EH (cell line): Measurements from ENCODE around the gene MPG.

ENCODE experiments used
- DNase-seq: peaks from one replicate; pipeline ENCODE4 v3.0.0-alpha.2; 2015; ENCODE audit warnings: low read depth

Gene MPG

DNA sequence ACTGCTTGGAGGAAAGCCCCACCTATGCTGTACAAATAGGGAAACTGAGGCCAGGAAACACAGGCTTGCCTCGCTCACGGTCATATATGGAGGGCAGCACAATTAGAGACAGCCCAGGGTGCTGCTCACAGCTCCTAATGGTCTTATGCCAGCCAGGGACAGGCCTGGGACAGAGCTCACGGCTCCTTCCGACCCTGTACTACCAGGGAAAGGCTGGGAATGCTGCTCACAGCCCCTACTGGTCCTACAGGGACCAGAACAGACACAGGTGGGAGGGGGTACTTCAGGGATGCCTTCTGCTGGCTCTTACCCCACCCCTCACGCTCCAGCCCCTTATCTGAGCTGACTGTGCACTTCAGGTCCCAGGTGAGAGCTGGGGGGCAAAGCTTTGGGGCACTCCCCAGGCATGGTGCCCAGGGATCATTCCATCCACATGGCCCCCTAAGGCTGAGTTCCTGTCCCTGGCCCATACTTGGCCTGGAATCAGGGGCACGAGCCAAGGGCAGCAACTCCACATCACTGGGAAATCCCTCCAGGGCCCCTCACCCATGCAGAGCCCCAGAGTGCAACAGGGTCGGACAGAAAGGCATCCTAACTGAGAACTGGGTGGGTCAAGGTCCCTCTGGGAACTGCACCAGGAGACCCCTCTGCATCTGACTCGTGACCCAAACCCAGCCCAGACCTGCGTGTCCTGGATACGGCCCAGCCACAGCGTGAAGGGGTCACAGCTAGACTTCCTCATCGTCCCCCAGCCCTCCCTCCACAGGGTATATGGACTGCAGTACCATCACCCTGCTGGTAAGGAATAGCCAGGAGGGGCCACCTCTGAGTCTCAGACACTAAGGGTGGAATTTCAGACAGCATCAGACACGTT lies 11.5 kb upstream of the MPG start:
- no peak for DNase-seq

DNA sequence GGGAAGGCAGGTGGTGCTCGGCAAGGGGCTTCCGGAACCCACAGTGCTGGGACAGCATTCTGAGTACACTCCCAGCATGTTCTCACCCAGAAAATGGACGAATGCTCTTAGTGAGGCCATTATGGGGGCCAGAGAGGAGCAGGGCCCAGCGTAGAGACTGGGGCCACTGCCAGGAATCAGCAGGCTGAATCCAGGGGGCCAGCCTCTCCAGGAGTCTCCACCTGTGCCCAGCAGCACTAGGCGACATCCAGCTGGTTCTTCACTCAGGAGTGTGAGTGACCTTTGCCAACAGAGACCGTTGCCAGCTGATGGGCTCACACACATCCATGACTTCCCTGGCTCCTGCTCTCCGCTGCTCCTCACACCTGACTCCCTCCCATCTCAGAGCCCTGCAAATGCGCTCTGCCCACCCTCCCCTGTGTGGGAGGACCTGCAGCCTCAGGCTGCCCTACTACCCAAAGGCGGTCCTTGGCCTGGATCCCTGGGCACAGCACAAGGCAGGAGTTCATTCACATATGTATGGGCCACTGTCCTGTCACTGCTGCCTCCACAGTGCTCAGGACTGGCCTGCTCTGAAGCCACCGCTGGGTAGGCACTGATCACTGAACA lies 10.7 kb upstream of the MPG start:
- no peak for DNase-seq

DNA sequence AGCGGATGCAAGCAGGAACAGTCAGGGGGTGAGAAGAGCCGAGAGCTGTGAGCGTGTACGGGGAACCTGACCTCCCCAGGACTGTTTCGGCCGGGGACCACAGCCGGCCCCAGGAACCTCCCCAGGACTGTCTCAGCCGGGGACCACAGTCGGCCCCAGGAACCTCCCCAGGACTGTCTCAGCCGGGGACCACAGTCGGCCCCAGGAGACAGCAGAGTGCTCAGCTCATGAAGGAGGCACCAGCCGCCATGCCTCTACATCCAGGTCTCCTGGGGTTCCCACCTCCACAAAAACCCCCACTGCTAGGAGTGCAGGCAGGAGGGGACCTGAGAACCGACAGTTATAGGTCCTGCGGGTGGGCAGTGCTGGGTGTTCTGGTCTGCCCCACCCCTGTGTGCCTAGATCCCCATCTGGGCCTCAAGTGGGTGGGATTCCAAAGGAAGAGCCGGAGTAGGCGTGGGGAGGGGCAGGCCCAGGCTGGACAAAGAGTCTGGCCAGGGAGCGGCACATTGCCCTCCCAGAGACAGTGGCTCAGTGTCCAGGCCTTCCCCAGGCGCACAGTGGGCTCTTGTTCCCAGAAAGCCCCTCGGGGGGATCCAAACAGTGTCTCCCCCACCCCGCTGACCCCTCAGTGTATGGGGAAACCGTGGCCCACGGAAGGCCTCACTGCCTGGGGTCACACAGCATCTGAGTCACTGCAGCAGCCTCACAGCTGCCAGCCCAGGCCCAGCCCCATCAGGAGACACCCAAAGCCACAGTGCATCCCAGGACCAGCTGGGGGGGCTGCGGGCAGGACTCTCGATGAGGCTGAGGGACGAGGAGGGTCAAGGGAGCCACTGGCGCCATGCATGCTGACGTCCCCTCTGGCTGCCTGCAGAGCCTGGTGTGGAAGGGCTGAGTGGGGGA lies 9.9 kb upstream of the MPG start:
- DNase-seq: peak; percentile 76

DNA sequence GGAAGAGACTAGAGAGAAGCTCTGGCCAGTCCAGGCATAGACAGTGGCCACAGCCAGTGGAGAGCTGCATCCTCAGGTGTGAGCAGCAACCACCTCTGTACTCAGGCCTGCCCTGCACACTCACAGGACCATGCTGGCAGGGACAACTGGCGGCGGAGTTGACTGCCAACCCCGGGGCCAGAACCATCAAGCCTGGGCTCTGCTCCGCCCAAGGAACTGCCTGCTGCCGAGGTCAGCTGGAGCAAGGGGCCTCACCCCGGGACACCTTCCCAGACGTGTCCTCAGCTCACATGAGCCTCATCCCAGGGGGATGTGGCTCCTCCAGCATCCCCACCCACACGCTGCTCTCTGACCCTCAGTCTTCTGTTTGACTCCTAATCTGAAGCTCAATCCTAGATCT lies 8.8 kb upstream of the MPG start:
- DNase-seq: no peak

DNA sequence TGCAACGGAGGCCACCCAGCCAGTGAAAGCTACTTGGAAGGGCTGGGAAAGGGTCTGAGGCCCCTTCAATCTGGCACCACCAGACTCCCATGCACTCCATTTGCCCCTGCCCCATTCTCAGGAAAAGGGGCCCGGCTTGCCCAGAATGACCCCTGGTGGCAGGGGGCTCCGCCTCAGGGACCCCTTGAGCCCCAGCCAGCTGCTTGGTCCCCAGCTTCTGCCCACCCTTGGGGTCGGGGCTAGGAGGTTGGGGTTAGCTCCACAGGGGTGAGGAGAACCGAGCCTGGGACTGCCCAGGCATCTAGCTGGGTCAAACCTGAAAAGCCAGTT lies 6.8 kb upstream of the MPG start:
- no peak for DNase-seq

DNA sequence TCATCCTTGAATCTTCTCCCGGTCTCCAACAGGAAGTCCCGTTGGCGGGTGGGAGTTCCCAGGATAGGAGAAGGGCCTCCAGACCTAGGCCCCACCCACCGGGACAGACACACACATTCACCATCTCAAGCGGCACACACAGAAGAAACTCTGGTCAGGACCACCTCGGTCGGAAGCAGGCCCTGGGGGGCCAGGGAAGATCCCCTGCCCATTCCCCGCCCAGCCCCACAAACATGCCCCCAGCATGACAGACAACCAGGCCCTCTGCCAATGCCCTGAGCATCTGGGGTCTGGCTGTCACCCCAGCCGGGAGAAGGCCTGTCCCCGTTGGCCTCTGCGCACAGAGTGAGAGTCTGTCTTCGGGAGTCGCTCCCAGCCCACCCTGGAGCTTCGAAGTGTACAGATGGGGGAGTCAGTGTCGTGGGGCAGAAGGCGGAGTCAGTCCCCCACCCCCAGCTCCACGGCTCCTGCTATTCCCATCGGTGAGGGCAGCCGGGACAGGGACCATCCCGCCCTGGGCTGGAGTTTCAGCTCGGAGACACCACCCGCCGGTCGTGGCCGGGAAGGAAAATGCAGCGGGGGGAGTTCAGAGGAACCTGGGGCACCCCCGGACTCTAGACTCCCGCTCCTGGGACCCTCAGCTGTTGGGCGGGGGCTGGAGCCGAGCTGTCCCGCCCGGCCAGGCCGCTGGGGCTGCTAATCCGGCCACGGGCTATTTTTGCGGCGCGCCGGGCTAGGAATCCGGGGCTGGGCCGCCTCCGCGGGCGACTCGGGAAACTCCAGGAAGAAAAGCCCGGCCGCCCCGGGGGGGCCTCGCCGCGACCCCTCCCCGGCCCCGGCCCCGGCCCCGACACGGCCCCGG lies 6.3 kb upstream of the MPG start:
- DNase-seq: peak; percentile 88

DNA sequence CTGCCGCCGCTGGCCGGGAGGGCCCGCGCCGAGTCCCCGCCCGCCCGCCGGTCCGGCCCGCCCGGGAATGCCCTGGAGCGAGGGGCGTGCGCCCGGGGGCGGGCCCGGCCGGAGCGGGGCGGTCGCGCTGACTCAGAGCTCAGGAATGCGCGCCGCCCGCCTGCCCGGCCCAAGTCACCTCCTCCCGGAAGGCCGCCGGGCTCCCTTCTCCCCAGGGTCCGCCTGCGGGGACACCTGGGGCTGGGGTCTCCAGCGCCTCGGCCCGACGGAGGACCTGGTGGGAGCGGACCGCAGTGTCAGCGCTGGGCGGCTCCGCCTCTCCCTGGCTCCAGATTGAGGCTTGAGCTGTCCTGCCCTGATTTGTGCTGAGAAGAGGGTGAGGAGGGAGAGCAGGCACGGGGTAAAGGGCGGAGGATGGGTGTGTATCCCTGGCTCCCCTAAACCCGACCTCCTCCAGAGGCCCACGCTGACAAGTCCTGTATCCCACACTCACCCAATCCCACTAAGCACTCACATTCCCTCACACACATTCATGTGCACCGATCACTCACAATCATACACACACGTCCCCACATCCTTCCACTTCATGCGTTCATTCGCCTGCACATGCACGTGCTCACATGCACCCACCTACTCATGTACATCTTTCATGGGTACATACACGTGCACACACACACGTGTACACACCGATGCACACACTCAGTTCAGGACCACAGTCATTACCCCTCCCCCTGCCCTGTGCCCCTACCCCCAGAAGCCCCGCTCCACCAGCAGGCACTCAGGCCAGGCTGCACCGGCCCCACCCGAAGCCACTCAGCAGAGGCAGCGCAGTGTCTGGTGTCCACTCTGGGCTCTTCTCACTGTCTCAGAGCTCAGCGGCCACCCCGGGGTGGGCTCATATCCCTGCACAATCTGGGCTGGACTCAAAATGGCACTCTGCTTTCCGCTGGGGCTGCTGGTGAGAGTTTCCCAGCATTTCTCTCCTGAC lies 5.2 kb upstream of the MPG start, which contains the start of gene RHBDF1:
TSS of gene RHBDF1 (minus strand) at position 71 of the 988 bp plus-strand sequence. CDS start 7,616 bp downstream, outside the sequence.
- peak; percentile 71 for DNase-seq

DNA sequence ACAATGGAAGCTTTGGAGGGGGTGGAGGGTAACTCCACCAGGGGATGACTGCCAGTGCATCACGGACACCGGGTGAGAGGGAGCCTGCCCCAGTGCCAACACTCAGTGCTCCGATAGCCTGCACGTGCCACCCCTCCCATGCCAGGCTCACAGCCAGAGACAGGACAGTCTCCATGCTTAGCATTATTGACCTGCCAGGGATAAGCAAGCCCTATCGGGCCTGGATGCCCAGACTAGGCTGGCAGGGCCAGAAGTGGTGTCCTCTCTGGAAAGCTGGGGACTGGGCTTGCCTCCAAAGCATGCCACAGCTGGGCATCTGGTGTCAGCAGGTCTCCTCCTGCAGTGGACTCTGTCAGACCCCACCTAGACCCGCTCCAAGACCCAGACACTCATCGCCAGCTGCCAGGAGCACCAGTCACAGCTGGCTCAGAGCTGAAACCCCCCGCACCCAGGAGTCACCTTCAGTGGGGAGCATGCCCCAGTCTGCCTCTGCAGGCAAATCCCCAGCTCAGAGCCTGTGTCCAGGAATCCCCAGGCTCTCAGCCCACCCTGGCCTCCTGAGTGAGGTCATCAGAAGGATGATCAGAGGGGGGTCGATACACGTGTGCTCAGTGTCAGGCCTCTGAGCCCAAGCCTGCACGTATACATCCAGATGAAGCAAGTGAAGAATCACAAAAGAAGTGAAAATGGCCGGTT lies 3.8 kb upstream of the MPG start:
- no peak for DNase-seq

DNA sequence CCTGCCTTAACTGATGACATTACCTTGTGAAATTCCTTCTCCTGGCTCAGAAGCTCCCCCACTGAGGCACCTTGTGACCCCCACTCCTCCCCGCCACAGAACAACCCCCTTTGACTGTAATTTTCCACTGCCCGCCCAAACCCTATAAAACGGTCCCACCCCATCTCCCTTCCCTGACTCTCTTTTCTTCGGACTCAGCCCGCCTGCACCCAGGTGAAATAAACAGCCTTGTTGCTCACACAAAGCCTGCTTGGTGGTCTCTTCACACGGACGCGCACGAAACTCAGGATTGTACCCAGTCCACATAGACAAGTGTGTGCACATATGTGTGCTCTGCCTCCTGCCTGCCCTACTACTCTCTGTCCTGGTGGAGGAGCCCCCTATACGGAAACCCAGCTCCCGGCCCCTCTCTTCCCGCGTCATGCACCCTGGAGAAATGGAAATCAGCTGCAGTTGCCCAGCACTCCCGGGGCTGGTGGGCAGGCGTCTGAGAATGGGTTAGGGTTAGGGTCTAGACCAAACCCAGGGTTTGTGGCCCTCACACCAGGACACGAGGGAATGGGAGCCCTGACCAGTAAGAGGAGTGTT lies 3.2 kb upstream of the MPG start:
- no peak for DNase-seq

DNA sequence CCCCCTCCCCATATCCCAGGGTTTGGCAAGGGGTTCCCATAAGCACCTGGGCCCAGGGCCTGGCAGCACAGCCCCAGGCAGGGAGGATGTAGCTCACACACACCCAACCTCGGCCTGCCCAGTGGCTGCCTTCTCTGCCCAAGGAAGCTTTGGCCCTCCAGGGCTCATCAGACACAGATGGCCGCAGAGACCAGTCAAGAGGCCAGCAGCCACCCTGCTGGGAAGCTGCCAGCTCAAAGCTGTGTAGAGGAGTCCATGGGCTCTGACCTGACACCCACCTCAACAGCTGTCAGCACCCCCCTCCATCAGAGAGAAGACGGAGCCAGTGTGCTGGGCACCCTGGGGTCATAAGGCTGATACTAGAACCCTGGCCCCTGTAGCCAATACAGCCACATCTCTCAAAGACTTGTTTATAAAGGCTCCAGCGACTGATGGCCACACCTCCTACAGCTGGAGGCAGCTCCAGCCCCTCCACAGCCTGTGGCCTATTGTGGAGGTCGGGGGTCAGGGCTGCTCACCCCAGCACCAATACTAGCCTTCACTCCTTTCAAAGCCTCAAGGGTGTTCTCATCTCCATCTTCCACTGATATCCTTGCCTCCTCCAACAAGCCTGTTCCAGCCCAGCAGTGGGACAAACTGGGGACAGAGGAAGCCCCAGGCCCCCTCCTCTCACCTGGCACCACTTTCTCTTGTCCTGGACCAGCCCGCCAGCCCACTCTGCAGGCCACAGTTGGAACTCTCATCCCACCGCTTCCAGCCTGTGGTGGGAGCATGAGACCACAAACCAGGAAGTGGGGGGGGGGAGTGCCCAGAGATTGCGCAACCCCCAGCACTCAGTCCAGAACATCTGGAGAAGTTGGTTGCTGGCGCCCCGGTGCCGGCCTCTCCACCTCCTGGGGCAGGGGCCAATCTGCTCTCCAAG lies 2.2 kb upstream of the MPG start:
- DNase-seq: peak; percentile 85

DNA sequence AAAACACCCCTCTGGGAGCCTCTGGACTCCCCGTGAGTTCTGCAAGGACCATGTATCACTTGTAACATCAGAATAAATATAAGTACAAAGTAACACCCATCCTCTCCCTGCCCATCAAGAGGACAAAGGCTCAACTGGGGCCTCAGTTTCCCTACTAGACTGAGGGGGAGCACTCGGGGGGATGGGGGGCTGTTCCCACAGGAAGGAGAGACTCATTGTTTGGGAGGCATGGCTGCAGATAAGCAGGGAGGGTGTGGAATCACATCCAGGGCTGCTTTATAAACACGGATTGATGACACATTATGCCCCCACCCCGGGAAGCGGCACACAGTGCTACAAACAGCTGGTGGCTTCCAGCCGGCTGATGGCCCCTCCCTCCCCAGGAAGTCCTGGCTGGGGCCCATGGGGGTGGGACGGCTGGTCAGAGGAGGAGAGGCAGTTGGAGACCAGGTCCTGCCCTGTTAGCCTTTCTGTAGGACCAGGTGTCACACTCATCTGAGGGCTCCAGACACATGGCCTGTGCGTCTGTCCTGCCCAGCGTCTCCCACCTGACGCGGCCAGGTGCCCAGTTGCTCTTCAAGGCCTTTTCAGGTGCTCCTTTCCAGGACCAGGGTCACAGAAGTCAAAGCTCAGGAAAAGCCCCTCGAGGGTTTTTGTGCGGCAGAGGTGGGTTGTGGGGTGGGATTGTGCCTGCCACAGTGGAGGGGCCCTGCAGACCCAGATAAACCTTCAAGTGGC lies 1.3 kb upstream of the MPG start:
- DNase-seq: peak; percentile 91

DNA sequence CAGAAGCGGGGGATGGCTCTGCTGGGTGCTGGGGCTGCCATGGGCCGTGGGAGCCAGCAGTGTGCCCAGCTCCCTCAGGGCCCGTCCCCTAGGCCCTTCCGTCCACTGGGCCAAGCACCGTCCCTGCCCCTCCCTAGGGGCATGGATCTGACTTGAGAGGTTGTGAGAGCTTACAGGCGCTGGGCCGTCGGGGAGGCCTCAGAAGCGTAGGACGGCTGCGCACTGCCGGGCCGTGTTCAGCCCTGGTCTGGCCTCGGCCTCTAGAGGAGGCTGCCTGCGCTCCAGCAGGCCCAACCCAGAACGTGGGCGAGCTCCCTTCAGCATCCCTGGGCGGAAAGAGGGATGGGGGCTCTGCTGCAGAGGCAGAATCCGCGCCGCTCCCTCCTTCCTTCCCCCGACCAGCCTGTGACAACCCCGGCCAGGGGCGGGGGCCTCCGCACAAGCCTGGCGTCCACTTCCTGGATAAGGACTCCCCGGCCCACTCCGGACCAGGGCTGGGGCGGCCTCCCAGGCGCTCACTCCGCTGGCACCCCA lies 685 bp upstream of the MPG start:
- peak; percentile 68 for DNase-seq

DNA sequence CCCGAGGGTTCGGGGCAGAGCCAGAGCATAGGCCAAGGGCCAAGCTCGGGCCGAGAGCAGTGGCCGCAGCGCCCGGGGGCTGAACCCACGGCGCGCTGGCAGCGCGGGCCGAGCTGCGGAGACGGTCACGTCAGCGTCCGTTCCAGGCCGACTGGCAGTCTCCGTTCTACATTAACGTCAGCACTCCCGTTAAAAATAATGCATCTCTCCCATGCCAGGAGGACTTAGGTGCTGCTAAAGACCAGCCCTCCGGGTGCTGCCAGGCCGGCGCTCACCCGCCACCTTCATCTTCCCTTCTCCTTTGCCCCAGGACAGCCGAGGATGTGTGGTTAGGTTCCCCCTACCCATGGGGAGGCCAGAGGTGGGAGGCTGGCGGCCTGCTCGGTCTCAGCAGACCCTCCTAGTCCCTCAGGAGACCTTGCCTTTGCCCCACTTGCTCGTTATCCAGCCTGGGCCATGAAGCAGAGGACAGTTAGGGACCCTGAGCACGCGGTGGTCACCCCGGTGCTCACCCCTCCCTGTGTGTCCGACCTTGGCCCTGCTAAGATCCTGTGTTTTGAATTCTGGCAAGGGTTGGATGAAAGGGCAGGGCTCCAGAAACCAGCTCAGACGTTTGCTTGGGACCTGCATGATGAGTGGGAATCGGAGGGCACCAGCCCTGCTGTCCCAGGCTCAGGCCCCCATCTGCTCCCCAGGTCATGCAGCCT lies 572 bp downstream of the MPG start:
- peak; percentile 59 for DNase-seq

DNA sequence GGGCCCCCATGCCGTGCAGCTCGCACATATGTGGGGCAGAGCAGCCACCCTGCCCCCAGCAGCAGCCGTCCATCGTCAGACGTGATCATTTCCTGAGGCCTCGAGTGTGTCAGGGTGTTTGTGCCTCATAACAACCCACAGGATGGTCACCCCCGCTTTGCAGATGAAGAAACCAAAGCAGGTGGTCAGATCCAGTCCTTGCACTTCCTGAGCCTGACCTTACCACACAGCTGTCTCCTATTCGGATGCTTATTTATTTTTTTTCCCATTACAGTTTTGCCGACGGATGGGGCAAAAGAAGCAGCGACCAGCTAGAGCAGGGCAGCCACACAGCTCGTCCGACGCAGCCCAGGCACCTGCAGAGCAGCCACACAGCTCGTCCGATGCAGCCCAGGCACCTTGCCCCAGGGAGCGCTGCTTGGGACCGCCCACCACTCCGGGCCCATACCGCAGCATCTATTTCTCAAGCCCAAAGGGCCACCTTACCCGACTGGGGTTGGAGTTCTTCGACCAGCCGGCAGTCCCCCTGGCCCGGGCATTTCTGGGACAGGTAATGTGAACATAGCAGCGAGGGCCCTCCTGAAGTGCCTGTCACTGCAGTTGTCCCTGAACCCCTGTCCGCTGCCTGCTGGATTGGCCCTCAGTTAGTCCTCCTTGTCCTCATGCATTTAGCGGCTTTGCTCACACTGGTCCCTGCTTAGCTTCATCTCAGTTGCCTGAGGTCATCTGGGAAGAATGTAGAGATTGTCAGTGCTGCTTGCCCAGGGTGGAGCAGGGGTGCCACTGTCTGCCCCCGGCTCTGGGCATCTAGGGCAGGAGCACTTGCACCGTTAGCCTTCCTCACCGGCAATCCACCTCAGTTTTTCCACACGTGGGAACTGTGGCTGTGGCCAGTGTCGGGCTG lies 1.4 kb downstream of the MPG start:
- DNase-seq: peak; percentile 37

DNA sequence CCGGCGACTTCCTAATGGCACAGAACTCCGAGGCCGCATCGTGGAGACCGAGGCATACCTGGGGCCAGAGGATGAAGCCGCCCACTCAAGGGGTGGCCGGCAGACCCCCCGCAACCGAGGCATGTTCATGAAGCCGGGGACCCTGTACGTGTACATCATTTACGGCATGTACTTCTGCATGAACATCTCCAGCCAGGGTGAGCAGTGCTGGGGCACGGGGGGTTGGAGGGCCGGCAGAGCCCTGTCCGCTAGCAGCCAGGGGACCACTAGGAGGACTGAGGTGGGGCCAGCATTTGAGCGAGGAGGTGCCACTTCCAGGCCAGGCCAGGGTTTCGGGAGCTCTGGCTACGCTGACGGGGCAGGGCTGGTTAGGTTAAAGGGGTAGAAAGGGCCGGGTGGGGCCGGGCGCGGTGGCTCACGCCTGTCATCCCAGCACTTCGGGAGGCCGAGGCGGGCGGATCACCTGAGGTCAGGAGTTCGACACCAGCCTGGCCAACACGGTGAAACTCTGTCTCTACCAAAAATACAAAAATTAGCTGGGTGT lies 5.1 kb downstream of the MPG start:
- no peak for DNase-seq
